HEK293 (cell line): Measurements from ENCODE around the gene MTA1.

Source experiments
- GLI2 ChIP-seq: fragments of 450-650 bp; formaldehyde crosslinking; IDR thresholded peaks from 2 replicates; pipeline ENCODE4; 2017; ENCODE audit warnings: missing biosample characterization, missing genetic modification characterization, low read depth, borderline replicate concordance
- HOXA7 ChIP-seq: sonication (generic); formaldehyde crosslinking; IDR thresholded peaks from 2 replicates; pipeline ENCODE4 v1.8.1; 2022; ENCODE audit warnings: missing genetic modification reagents, borderline replicate concordance
- KLF10 ChIP-seq: fragments of 450-650 bp; IDR thresholded peaks from 2 replicates; pipeline ENCODE4 v1.5.1; 2018; ENCODE audit warnings: missing biosample characterization, mild to moderate bottlenecking, missing genetic modification characterization
- MEIS1 ChIP-seq: sonication (generic); formaldehyde crosslinking; IDR thresholded peaks from 2 replicates; pipeline ENCODE4 v1.8.1; 2022; ENCODE audit warnings: missing genetic modification reagents, mild to moderate bottlenecking, borderline replicate concordance
- OVOL3 ChIP-seq: fragments of 450-650 bp; formaldehyde crosslinking; IDR thresholded peaks from 2 replicates; pipeline ENCODE4 v1.5.1; 2016; ENCODE audit warnings: missing biosample characterization, missing genetic modification characterization
- PBX3 ChIP-seq: sonication (generic); formaldehyde crosslinking; IDR thresholded peaks from 2 replicates; pipeline ENCODE4 v1.8.1; 2022; ENCODE audit warnings: mild to moderate bottlenecking, moderate library complexity, missing genetic modification reagents
- PRDM4 ChIP-seq: fragments of 450-650 bp; formaldehyde crosslinking; IDR thresholded peaks from 2 replicates; pipeline ENCODE4 v1.5.1; 2017; ENCODE audit warnings: missing biosample characterization, missing genetic modification characterization
- SCRT2 ChIP-seq: fragments of 450-650 bp; formaldehyde crosslinking; IDR thresholded peaks from 2 replicates; pipeline ENCODE4 v1.5.1; 2016; ENCODE audit warnings: missing biosample characterization, missing genetic modification characterization
- ZEB2 ChIP-seq: fragments of 450-650 bp; formaldehyde crosslinking; IDR thresholded peaks from 2 replicates; pipeline ENCODE4 v1.5.1; 2016; ENCODE audit warnings: missing biosample characterization, missing genetic modification characterization
- ZFHX2 ChIP-seq: fragments of 450-650 bp; formaldehyde crosslinking; conservative IDR thresholded peaks from 2 replicates; pipeline ENCODE4 v1.5.1; 2016; ENCODE audit warnings: missing biosample characterization, missing genetic modification characterization
- ZFP3 ChIP-seq: fragments of 450-650 bp; formaldehyde crosslinking; IDR thresholded peaks from 2 replicates; pipeline ENCODE4 v1.5.1; 2016; ENCODE audit warnings: low read depth, missing biosample characterization, missing genetic modification characterization
- ZNF114 ChIP-seq: fragments of 450-650 bp; formaldehyde crosslinking; IDR thresholded peaks from 2 replicates; pipeline ENCODE4 v1.5.0; 2017; ENCODE audit warnings: missing biosample characterization, missing genetic modification characterization
- ZNF138 ChIP-seq: fragments of 450-650 bp; formaldehyde crosslinking; IDR thresholded peaks from 2 replicates; pipeline ENCODE4 v1.5.1; 2016; ENCODE audit warnings: missing biosample characterization, missing genetic modification characterization, borderline replicate concordance
- ZNF174 ChIP-seq: fragments of 450-650 bp; formaldehyde crosslinking; IDR thresholded peaks from 2 replicates; pipeline ENCODE4 v1.5.0; 2017; ENCODE audit warnings: missing biosample characterization, mild to moderate bottlenecking, missing genetic modification characterization
- ZNF2 ChIP-seq: fragments of 450-650 bp; formaldehyde crosslinking; IDR thresholded peaks from 2 replicates; pipeline ENCODE4 v1.5.1; 2016; ENCODE audit warnings: missing biosample characterization, missing genetic modification characterization
- ZNF223 ChIP-seq: fragments of 450-650 bp; formaldehyde crosslinking; IDR thresholded peaks from 2 replicates; pipeline ENCODE4 v1.5.1; 2016; ENCODE audit warnings: missing biosample characterization, missing genetic modification characterization
- ZNF266 ChIP-seq: fragments of 450-650 bp; formaldehyde crosslinking; IDR thresholded peaks from 2 replicates; pipeline ENCODE4 v1.5.1; 2016; ENCODE audit warnings: missing biosample characterization, missing genetic modification characterization, low read depth
- ZNF488 ChIP-seq: fragments of 450-650 bp; formaldehyde crosslinking; IDR thresholded peaks from 2 replicates; pipeline ENCODE4 v1.5.1; 2016; ENCODE audit warnings: missing biosample characterization, missing genetic modification characterization
- ZNF501 ChIP-seq: fragments of 450-650 bp; formaldehyde crosslinking; IDR thresholded peaks from 2 replicates; pipeline ENCODE4 v1.5.1; 2016; ENCODE audit warnings: missing biosample characterization, missing genetic modification characterization
- ZNF560 ChIP-seq: fragments of 450-650 bp; formaldehyde crosslinking; IDR thresholded peaks from 2 replicates; pipeline ENCODE4 v1.5.1; 2017; ENCODE audit warnings: missing biosample characterization, missing genetic modification characterization, borderline replicate concordance
- ZNF677 ChIP-seq: fragments of 450-650 bp; IDR thresholded peaks from 2 replicates; pipeline ENCODE4 v1.5.0; 2018; ENCODE audit warnings: missing biosample characterization, mild to moderate bottlenecking, missing genetic modification characterization, moderate library complexity
- ZNF776 ChIP-seq: fragments of 450-650 bp; formaldehyde crosslinking; IDR thresholded peaks from 2 replicates; pipeline ENCODE4 v1.5.0; 2017; ENCODE audit warnings: missing biosample characterization, missing genetic modification characterization, borderline replicate concordance
- ZNF830 ChIP-seq: fragments of 450-650 bp; IDR thresholded peaks from 2 replicates; pipeline ENCODE4 v1.5.0; 2018; ENCODE audit warnings: missing biosample characterization, missing genetic modification characterization, low read depth, mild to moderate bottlenecking, moderate library complexity
- TF ChIP-seq, protein P1 (sequence below): fragments of 450-650 bp; formaldehyde crosslinking; IDR thresholded peaks from 2 replicates; pipeline ENCODE4 v1.5.1; 2016; ENCODE audit warnings: missing biosample characterization, missing genetic modification characterization
- TF ChIP-seq, protein P2 (sequence below): fragments of 450-650 bp; formaldehyde crosslinking; IDR thresholded peaks from 2 replicates; pipeline ENCODE4 v1.5.1; 2016; ENCODE audit warnings: missing biosample characterization, missing genetic modification characterization
- TF ChIP-seq, protein P3 (sequence below): fragments of 450-650 bp; formaldehyde crosslinking; IDR thresholded peaks from 2 replicates; pipeline ENCODE4 v1.5.1; 2016; ENCODE audit warnings: missing biosample characterization, missing genetic modification characterization
- TF ChIP-seq, protein P4 (sequence below): fragments of 450-650 bp; formaldehyde crosslinking; IDR thresholded peaks from 2 replicates; pipeline ENCODE4 v1.5.1; 2016; ENCODE audit warnings: missing biosample characterization, missing genetic modification characterization
- TF ChIP-seq, protein P5 (sequence below): fragments of 450-650 bp; formaldehyde crosslinking; IDR thresholded peaks from 2 replicates; pipeline ENCODE4 v1.5.0; 2017; ENCODE audit warnings: missing biosample characterization, missing genetic modification characterization, borderline replicate concordance

MTA1 gene

DNA sequence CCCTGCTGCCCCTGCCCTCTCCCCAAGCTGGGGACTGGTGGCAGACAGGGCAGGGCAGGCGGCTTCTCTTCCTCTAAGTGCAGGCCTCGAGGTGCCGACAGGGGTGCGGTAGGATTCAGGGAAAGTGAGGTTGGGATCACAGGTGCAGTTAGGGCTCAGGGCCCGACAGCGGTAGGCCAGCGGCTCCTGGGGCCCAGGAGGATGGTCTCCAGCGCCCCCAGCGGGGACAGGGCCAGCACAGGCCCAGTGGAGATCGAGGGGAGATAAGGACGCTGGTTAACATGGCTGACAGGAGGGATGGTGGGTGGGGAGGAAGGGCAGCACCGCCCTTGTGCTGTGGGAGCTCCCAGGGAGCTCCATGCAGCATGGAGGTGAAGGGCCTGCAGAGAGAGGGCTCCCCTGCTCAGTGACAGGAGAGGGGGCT is 66.1 kb downstream of the MTA1 start (continued):
- TF ChIP-seq, protein P1, sequence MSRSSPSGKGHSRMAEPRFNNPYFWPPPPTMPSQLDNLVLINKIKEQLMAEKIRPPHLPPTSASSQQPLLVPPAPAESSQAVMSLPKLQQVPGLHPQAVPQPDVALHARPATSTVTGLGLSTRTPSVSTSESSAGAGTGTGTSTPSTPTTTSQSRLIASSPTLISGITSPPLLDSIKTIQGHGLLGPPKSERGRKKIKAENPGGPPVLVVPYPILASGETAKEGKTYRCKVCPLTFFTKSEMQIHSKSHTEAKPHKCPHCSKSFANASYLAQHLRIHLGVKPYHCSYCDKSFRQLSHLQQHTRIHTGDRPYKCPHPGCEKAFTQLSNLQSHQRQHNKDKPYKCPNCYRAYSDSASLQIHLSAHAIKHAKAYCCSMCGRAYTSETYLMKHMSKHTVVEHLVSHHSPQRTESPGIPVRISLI (tag by site-specific recombination) = no peak
- TF ChIP-seq, protein P2, sequence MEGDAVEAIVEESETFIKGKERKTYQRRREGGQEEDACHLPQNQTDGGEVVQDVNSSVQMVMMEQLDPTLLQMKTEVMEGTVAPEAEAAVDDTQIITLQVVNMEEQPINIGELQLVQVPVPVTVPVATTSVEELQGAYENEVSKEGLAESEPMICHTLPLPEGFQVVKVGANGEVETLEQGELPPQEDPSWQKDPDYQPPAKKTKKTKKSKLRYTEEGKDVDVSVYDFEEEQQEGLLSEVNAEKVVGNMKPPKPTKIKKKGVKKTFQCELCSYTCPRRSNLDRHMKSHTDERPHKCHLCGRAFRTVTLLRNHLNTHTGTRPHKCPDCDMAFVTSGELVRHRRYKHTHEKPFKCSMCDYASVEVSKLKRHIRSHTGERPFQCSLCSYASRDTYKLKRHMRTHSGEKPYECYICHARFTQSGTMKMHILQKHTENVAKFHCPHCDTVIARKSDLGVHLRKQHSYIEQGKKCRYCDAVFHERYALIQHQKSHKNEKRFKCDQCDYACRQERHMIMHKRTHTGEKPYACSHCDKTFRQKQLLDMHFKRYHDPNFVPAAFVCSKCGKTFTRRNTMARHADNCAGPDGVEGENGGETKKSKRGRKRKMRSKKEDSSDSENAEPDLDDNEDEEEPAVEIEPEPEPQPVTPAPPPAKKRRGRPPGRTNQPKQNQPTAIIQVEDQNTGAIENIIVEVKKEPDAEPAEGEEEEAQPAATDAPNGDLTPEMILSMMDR (tag by site-specific recombination) = peak; percentile 85
- TF ChIP-seq PRDM4 = no peak
- TF ChIP-seq ZNF488 (tag by site-specific recombination) = no peak
- no peak for TF ChIP-seq HOXA7 (CRISPR knock-in tag)
- TF ChIP-seq OVOL3 (tag by site-specific recombination) = no peak
- no peak for TF ChIP-seq MEIS1 (CRISPR knock-in tag)
- no peak for TF ChIP-seq KLF10
- peak; percentile 64; the same call in 1 of the 2 replicates for TF ChIP-seq ZFHX2 (tag by site-specific recombination)
- no peak for TF ChIP-seq ZFP3 (tag by site-specific recombination)
- no peak for TF ChIP-seq ZNF174
- no peak for TF ChIP-seq ZNF114 (tag by site-specific recombination)
- no peak for TF ChIP-seq ZNF560 (tag by site-specific recombination)
- no peak for TF ChIP-seq ZNF776 (tag by site-specific recombination)
- TF ChIP-seq, protein P3, sequence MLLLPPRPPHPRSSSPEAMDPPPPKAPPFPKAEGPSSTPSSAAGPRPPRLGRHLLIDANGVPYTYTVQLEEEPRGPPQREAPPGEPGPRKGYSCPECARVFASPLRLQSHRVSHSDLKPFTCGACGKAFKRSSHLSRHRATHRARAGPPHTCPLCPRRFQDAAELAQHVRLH = no peak
- TF ChIP-seq ZNF266 = no peak
- TF ChIP-seq ZNF830 (tag by site-specific recombination) = no peak
- TF ChIP-seq ZNF501 (tag by site-specific recombination) = no peak
- no peak for TF ChIP-seq ZNF138 (tag by site-specific recombination)
- TF ChIP-seq, protein P4, sequence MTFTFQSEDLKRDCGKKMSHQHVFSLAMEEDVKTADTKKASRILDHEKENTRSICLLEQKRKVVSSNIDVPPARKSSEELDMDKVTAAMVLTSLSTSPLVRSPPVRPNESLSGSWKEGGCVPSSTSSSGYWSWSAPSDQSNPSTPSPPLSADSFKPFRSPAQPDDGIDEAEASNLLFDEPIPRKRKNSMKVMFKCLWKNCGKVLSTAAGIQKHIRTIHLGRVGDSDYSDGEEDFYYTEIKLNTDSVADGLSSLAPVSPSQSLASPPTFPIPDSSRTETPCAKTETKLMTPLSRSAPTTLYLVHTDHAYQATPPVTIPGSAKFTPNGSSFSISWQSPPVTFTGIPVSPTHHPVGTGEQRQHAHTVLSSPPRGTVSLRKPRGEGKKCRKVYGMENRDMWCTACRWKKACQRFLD (tag by site-specific recombination) = no peak
- no peak for TF ChIP-seq GLI2
- no peak for TF ChIP-seq ZEB2
- TF ChIP-seq ZNF2 (tag by site-specific recombination) = no peak
- TF ChIP-seq, protein P5, sequence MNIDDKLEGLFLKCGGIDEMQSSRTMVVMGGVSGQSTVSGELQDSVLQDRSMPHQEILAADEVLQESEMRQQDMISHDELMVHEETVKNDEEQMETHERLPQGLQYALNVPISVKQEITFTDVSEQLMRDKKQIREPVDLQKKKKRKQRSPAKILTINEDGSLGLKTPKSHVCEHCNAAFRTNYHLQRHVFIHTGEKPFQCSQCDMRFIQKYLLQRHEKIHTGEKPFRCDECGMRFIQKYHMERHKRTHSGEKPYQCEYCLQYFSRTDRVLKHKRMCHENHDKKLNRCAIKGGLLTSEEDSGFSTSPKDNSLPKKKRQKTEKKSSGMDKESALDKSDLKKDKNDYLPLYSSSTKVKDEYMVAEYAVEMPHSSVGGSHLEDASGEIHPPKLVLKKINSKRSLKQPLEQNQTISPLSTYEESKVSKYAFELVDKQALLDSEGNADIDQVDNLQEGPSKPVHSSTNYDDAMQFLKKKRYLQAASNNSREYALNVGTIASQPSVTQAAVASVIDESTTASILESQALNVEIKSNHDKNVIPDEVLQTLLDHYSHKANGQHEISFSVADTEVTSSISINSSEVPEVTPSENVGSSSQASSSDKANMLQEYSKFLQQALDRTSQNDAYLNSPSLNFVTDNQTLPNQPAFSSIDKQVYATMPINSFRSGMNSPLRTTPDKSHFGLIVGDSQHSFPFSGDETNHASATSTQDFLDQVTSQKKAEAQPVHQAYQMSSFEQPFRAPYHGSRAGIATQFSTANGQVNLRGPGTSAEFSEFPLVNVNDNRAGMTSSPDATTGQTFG (tag by site-specific recombination) = no peak
- TF ChIP-seq ZNF677 (tag by site-specific recombination) = no peak
- no peak for TF ChIP-seq PBX3 (CRISPR knock-in tag)
- no peak for TF ChIP-seq SCRT2 (tag by site-specific recombination)
- TF ChIP-seq ZNF223 = no peak
